GM18861 (cell line): ENCODE data around the gene MYL11.
"Not testable (repeated sequence)": the region's sequence is repeated elsewhere in the genome, so short reads cannot be mapped to it uniquely, and the experiment has no call there.

ENCODE experiments used
- ATAC-seq: cut with Tn5 transposase; IDR thresholded peaks from one replicate; pipeline ENCODE4 v1.9.1; 2021; ENCODE audit not compliant: unreplicated experiment

MYL11 gene

GRCh38 chr16:30395155-30395991, 20.8 kb downstream of the MYL11 start, which contains the start of gene ZNF48:
Gene ZNF48, plus strand, starts transcription at chr16:30395420. Its CDS starts 375 bp downstream, at chr16:30395795.
- ATAC-seq: peak; percentile 49

- ATAC-seq: no peak
Measured at GRCh38 chr16:30395992-30396585, 21.5 kb downstream of the MYL11 start.

GRCh38 chr16:30396627-30397026, 22.0 kb downstream of the MYL11 start:
- not testable (repeated sequence) for ATAC-seq

GRCh38 chr16:30397056-30397455, 22.5 kb downstream of the MYL11 start:
- no peak for ATAC-seq

GRCh38 chr16:30397776-30398660, 23.4 kb downstream of the MYL11 start:
- ATAC-seq: no peak

- no peak for ATAC-seq
Measured at GRCh38 chr16:30398661-30399434, 24.2 kb downstream of the MYL11 start.

GRCh38 chr16:30399435-30400186, 25.0 kb downstream of the MYL11 start:
- no peak for ATAC-seq

- no peak for ATAC-seq
Measured at GRCh38 chr16:30401768-30402425, 27.3 kb downstream of the MYL11 start.

- ATAC-seq: no peak
Measured at GRCh38 chr16:30406795-30407101, 32.1 kb downstream of the MYL11 start.

GRCh38 chr16:30407102-30407803, 32.7 kb downstream of the MYL11 start, which contains the start of gene ZNF771:
Gene ZNF771, plus strand, starts transcription at chr16:30407606. Its CDS starts 448 bp downstream, at chr16:30408054.
- ATAC-seq: peak; percentile 65

- ATAC-seq: no peak
Measured at GRCh38 chr16:30407804-30408534, 33.4 kb downstream of the MYL11 start.

- ATAC-seq: no peak
Measured at GRCh38 chr16:30409125-30410060, 34.8 kb downstream of the MYL11 start.

GRCh38 chr16:30413112-30413806, 38.7 kb downstream of the MYL11 start:
- ATAC-seq: no peak

GRCh38 chr16:30414159-30414558, 39.6 kb downstream of the MYL11 start:
- no peak for ATAC-seq

- no peak for ATAC-seq
Measured at GRCh38 chr16:30416047-30416603, 41.5 kb downstream of the MYL11 start.
